ENCODE data around the gene FOXL3.

The FOXL3 gene

DNA sequence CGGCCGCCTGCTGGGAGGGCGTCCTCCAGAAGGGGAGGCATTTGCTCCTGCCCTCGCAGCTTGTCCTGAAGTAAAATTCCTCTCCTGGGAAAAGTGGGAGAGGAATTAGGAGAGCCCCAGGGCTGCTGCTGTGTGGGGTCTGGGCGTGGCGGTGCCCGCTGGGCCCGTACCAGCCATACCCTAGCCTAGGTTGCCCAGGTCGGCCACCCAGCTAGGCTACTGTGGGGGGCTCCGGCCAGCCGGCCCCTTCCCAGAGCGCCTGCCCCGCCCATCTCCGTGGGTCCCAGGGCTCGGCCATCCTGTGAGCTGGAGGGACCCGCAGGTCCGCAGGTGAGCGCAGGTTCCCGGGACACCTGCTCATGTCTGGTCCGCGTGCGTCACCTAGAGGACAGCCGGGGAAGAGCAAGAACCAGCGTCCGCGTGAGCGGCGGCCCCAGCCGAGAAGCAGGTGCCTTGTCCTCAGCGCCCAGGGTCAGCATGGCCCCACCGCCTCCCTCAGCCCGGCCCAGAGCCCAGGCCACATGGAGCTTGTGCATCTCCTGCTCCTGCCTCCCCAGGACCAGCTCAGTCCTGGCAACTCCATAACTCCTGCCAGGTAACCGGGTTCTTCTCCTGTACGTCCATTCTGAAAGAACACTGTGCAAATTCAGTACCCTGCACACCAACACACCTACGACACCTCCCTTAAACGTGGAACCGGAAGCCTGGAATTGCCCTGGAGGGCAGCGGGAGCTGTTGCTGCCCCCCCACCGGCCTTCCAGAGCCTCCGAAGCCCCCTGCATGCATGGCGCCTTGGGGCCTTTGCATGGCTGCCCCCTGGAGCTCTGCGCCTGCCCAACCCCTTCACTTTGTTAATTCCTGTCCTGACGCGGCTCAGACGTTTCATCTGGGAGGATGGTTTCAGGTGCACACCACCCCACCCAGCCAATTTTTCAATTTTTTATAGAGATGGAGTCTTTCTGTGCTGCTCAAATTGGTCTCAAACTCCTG lies 22.8 kb upstream of the FOXL3 start:
- DNase-seq (ENCODE audit: low read depth in 2 of 2): no peak

DNA sequence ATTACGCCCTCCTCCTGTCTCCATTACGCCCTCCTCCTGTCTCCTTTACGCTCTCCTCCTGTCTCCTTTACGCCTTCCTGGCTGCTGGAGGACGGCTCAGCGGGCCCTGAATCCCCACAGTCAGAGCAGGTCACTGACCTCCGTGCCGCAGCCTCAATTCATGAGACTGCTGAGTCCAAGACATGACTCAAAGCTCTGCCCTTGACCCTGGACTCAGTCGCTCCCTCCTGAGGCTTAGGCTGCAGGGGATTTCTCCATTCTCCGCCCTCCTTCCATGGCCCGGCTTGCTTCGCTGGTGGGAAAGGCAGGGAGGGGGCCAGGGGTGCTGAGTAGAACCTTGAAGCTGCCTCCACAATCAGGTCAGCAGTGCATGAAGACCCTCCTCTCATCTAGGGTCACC lies 21.0 kb upstream of the FOXL3 start:
- DNase-seq (ENCODE audit: low read depth in 2 of 2): no peak

DNA sequence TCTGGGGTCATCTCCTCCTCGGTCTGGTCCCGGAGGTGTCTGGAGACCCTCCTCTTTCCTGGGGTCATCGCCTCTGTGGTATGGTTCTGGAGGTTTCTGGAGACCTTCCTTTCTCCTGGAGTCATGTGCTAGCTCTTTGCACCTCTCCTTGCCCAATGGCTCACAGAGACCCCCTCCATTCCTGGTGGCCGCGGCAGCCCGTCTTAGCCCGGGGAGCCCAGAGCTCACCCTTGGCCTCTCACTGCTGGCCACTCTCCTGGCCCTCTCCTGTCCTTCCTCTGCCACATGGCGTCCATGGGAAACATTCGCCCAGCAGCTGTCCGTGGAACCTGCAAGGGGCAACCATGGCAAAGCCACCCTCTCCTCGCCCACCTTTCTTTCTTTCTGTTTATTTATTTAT lies 20.2 kb upstream of the FOXL3 start:
- DNase-seq (ENCODE audit: low read depth in 2 of 2): no peak

DNA sequence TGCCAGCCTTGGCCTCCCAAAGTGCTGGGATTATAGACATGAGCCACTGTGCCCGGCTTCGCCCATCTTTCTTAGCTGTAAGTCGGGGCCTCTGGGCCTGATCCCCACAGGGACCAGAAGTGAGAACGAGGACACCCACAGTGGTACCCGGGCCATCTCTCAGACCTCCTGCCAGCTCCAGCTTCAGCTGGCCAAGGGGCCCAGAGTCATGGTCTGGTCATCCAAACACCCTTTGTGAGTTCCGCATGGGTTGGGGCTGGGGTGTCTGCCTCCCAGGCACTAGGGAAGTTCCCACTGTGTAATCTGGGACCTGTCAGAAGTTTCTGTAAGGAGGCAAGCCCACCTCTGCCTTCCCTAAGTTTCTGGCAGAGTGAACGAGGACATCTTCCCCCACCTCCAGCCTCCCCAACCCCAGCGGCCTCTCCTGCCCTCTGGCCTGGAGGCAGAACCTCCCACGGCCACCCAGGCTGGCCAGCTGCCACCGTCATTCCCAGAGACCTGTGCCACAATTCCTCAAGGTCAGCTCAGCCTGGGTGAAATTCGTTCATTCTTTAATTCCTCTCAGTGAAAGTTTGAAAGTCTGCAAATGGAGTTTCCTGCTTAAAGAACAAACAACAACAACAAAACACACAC lies 19.5 kb upstream of the FOXL3 start:
- no peak for DNase-seq (ENCODE audit: low read depth in 2 of 2)

DNA sequence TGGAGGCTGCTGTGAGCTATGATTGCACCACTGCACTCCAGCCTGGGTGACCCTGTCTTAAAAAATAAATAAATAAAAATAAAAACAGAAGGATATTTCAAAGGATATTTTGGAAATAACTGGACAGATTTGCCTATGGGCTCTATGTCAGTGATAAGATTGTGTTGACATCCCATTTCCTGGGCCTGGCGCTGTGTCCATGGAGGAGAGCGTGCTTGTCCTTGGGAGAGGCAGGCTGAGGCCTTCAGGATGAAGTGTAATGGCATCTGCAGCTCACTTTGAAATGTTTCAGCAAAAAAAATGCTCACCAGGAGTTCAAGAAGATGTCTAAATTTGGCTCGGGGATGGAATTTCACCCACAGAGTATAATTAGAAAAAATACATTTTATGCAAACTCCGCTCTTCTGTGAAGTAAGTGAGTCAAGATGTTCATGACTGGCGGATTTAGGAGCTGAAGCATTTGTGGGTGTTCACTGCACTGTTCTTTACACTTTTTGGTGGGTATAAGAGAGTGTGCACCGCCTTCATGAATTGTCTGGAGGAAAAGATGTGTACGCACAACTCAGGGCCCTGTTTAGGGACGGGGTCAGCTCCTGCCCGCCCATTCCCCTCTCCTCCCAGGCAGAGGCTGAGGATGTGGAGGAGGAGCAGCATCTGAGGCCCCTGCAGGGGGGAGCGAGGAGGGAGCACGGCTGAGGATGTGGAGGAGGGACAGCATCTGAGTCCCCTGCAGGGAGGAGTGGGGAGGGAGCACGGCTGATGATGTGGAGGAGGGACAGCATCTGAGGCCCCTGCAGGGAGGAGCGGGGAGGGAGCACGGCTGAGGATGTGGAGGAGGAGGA lies 18.5 kb upstream of the FOXL3 start:
- peak; percentile 10 to 13 for DNase-seq (ENCODE audit: low read depth in 2 of 2)

DNA sequence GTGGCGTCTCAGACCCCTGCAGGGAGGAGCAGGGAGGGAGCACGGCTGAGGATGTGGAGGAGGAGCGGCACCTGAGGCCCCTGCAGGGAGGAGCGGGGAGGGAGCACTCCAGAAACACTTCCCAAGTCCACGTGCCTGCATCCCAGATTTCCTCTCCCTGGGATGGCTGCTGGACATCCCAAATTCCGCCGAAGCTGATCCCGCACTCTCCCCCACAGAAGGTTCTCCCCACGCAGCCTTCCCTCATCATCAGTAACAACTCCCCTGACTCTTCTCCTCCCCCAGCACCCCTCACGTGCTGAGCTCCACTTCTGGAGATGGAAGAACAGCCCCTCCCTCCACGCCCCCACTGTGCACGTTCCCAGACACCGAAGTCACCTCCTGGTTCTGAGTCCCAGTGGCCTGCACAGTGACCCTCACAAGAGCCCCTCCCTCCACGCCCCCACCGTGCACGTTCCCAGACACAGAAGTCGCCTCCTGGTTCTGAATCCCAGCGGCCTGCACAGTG lies 17.8 kb upstream of the FOXL3 start:
- no peak for DNase-seq (ENCODE audit: low read depth in 2 of 2)

DNA sequence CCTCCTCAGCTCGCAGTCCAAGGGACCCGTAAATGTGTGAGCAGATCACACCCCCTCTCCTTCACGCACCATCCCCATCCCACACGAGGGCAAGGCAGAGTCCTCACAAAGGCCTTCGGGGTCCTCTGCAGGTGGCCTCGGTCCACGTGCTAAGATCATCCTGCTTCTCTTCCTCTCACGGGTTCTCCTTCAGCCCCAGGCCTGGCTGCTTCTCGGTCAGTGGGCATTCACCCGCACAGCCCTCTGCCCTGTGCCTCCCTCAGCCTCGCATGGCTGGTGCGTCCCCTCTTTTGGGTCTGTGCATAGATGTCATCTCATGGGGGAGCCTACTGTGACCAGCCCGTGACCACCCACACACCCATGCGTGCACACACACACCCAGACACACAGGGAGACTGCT lies 17.3 kb upstream of the FOXL3 start:
- DNase-seq (ENCODE audit: low read depth in 2 of 2): no peak

DNA sequence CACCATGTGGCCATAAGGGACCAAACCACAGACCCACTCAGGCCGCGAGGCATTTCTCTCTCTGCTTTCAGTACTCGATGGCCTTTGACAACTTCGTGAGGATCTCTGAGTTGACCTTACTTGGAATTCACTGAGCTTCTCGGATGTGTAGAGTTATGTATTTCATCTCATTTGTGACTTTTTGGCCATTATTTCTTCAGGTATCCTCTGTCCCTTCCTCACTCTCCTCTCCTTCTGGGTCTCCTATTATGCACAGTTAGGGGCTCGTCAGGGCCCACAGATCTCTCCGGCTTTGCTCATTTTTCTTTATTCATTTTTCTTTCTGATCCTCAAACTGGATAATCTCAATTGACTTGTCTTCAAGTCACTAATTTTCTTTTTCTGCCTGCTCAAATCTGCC lies 16.6 kb upstream of the FOXL3 start:
- DNase-seq (ENCODE audit: low read depth in 2 of 2): no peak

DNA sequence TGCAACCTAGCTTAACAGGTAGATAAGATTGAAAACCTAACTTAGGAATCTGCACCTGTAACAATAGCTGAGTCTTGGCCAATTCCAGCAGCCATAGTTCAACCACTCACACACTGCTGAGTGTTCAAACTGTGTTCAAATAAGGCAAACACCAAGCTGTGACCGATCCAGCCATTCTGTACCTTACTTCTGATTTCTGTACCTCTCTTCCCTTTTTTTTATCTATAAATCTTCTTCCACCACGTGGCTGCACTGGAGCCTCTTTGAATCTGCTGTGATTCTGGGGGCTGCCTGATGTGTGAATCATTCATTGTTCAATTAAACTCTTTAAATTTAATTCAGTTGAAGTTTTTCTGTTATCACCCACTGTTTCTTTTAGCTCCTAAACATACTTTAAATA lies 15.7 kb upstream of the FOXL3 start:
- DNase-seq (ENCODE audit: low read depth in 2 of 2): no peak

DNA sequence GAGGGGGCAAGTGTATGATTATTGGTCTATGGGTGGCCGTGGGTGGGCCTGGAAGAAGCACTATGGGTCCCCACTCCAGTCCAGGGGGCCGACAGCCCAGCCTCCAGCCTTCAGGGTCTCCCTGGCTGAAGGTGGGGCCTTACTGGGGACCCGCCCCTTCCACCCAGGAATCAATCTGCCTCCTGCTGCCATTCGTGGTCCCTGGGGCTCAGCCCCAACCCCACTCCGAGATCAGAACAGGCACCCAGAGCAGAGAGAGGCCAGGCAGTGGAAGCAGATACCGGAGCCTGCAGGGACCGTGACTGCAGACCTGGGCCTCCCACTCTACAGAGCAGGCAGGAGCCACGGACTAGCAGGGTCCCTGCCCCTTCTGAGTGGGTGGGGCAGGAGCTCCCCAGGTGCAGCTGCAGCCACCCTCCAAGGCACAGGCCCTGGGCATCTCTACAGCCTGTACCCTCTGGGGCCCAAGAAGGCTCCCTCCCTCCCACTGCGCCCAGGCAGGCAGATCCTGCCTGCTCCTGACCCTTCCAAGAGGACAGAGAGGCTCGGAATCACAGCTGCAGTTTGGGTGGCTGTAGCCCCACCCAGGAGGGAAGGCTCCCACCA lies 13.6 kb upstream of the FOXL3 start:
- no peak for DNase-seq (ENCODE audit: low read depth in 2 of 2)

DNA sequence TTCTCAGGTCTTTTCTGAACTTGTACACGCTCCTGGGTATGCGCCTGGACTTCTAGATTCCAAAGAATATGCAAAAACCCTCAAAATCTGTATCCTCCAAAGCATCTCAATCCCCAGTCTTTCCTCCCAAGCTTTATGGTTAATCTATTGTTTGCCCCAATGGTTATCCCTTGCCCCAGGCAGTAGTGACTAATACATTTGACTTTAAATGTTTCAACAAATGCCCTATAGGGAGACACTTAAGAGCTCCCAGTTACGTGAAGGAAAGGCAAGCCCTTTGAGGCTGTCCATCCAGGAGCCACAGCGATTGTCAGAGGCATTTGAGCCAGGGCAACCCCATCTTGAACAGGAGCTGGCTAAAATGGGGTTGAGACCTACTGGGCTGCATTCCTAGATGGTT lies 12.7 kb upstream of the FOXL3 start:
- no peak for DNase-seq (ENCODE audit: low read depth in 2 of 2)

DNA sequence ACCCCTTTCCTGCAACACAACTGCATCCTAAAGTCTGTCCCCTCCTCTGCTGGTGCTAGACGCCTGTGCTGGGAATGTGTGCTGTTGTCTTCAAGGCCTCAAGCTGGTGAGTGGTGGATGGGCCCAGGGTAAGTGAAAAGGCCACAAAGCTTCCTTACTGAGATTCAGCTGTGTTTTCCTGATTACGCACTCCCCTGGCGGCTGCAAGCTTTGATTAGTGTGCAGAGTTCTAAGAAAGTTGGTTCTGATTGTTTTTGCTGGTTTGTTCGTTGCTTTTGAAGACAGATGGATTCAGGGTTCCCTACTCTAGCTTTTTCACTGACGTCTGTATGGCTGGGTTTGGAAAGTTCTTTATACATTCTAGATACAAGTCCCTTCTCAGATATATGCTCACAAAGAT lies 11.9 kb upstream of the FOXL3 start:
- no peak for DNase-seq (ENCODE audit: low read depth in 2 of 2)

DNA sequence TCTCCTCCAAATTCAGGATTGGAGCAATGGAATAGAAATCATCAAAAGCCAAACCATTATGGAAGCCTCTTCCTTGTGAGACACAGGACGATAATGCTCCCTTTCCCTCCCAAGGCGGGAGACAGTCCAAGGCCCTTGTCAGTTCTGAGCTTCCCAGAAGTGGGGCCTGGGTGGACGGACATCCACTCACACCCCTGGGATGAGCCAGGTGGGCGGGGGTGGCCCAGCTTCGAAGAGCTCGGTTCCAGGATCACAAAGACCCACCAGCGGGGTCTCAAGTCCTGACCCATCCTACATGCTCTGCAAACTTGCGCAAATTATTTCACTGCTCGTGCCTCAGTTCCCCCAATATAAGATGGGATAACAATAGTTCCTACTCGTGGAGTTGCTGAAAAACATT lies 10.1 kb upstream of the FOXL3 start:
- no peak for DNase-seq (ENCODE audit: low read depth in 2 of 2)

DNA sequence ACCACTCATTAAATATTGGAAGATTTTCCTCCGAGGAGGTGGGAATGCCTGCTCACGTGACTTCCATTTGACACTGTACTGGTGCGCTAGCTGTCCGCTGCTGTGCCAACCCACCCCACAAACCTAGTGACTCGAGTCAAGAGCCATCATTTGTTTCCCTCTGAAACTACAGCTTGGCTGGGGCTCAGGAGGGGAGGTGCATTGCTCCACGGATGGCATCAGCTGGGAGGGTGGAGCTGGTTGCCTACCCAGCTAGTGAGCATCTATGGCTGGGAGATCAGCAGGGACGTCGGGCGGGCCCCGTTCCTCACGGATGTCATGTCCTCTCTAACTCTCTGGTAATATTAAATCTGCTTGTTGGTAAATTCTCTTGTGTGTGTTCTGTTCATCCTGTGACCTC lies 9.5 kb upstream of the FOXL3 start:
- DNase-seq (ENCODE audit: low read depth in 2 of 2): no peak

DNA sequence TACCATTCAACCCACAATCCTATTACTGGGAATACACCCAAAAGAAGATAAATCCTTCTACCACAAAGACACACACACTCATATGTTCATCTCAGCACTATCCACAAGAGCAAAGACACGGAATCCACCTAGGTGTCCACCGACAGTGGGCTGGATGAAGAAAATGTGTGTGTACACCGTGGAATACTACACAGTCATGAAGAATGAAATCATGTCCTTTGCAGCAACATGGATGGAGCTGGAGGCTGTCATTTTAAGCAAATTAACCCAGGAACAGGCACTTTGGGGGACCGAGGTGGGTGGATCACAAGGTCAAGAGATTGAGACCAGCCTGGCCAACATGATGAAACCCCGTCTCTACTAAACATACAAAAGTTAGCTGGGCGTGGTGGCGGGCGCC lies 8.3 kb upstream of the FOXL3 start:
- no peak for DNase-seq (ENCODE audit: low read depth in 2 of 2)

DNA sequence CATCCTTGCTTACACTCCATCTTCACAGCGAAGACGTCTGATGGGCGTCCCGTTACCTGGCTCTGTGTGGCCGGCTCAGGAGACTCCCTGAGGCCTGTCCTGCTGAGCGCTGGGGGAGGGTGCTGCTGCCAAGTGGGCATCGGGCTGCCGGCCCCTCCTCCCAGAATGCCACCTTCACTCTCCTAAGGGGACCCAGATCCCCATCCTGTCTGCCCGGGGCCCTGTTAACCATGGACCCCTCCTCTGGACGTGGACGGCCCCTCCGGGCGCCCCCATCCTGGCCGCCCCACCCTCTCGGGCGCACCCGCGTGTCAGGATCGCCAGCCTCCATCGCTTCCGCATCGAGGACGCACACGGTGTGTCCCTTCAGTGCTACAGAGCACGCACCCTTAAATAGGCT lies 7.3 kb upstream of the FOXL3 start:
- no peak for DNase-seq (ENCODE audit: low read depth in 2 of 2)

DNA sequence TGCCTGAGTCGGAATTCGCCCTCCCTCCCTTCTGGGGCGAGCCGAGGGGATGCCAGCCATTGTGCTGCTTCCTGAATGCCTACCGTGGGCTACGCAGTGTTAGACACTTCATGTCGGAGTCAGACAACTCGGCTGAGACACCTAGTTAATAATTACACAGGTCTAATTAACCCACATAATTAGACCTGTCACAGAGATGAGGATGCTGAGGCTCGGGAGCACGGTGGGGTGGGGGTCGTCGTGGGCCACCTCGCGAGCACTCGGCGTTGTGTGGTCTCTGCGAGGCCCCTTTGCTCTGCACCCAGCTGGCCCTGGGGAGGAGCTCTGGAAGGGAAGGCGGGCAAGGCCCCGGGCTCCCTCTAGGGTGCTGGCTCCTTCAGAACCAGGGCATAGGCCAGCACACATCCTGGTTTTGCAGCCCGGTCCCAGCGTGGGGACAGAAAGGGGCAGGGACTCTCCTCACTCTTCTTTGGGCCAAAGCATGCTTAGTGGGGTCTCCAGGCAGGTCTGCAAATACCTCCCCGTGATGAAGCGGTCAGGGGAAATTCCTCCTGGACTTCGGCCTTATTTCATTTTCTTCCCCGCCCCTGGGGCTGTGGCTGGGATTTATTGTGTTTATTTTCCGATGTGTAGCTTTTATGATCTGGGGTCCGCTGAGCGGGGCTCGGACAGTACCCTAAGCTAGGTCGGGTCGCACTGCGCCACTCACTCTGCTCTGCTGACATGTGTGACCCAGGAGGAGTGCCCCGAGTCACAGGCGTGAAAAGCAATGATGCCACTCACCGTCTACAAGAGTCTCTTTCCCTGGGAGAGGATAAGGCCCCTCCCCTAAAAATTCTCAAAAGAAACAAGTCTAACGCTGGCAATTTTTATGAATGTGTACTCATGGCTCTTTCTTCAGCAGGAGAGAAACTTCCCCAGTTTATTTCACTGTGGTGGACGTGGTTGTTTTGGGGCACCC lies 4.9 kb upstream of the FOXL3 start:
- DNase-seq (ENCODE audit: low read depth in 2 of 2): no peak

DNA sequence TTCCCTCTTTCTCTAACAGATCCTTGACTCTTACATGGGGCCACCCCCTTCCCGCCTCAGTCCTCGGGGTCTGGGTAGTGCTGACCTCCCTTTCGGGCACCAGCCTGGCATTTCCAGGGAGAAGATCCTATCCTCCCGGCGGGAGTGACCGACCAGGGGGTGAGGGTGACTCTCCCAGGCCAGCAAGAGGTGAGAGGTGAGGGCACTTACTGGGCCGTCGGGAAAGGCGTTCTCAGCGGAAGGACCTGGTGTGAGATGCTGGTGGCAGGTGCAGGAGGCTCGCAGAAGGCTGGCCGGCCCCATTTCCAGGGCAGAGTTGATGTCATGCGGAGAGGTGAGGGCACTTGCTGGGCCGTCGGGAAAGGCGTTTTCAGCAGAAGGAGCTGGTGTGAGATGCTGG lies 4.2 kb upstream of the FOXL3 start:
- no peak for DNase-seq (ENCODE audit: low read depth in 2 of 2)

DNA sequence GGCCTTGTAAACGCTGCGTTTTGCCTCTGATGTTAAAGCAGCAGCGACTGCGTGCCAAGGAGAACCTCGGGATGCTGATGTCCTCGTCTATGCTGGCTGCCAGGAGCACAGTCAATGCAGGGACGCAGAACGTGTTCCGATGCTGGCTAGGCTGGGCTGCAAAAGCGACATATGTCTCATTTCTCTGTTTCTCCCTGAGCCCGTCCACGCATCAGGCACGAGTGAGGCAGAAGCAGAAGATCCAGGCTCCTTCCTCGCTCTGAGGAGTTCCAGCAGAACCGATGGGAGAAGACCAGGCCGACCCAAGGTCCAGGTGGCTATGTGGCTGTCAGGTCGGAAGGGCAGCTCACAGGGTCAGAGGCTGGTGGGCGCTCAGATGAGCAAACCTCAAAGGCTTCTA lies 3.7 kb upstream of the FOXL3 start:
- DNase-seq (ENCODE audit: low read depth in 2 of 2): no peak

DNA sequence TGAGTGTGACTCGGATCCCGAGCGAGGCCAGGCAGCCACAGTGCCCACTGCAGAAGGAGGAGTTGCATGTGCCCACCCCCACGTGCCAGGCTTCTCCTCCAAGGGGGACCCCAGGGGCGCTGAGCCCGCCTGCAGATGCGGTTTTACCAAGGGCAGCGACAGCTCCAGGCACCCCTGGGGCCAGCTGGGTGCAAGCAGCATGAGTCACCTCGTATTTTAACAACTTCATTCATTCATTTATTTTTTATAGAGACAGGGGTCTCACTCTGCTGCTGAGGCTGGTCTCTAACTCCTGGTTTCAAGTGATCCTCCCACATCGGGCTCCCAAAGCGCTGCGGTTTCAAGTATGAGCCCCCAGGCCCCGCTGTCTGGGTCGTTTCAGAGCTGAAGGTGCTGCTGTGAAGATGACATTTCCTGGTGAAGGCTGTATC lies 1.3 kb upstream of the FOXL3 start:
- no peak for DNase-seq (ENCODE audit: low read depth in 2 of 2)

All from fibroblast of skin of left quadriceps (primary cell).